SK-N-SH (cell line): ENCODE results near the gene SPATA16. TPM values are rescaled to one million over a fixed set of nuclear protein-coding genes. Genes with fewer than 3 reads are reported as not detected.

Experiments
- CTCF ChIA-PET: fragments of 300-600, 350-600 bp; formaldehyde crosslinking; extraction: SDS; loops from one replicate; lab custom pipeline; 2021; lab: Yijun Ruan, JAX
- POLR2A ChIA-PET: fragments of 350-600 bp; sonication (Branson Sonifier 250); formaldehyde crosslinking; extraction: SDS; loops from one replicate; lab custom pipeline; 2020; ENCODE audit warnings: antibody characterized with exemption, inconsistent platforms; lab: Yijun Ruan, JAX
- DNase-seq: peaks from one replicate; pipeline ENCODE4 v3.0.0; 2012
- H2AFZ ChIP-seq: fragments of 200-600 bp; sonication (generic); 2 replicates; pipeline ENCODE4 v1.8.1; 2016; ENCODE audit warnings: antibody characterized with exemption, mild to moderate bottlenecking, low read depth
- H3F3A ChIP-seq: fragments of 200-600 bp; sonication (generic); replicated peaks from 2 replicates; pipeline ENCODE3; 2016; ENCODE audit warnings: antibody characterized with exemption, mild to moderate bottlenecking; ENCODE audit not compliant: insufficient read depth
- H3K27ac ChIP-seq, 2 experiments: fragments of 200-500 bp in 1 of 2; fragments of 200-600 bp in 1 of 2; sonication (Bioruptor generic) in 1 of 2; sonication (generic), shearing (Covaris generic) in 1 of 2; 2 replicates each; pipeline versions ENCODE4 v1.5.1 to v1.6.1; 2014 to 2016; ENCODE audit warnings: low read depth in 2 of 2, inconsistent platforms in 1 of 2, low read length in 1 of 2, mild to moderate bottlenecking in 1 of 2, mixed read lengths in 1 of 2
- H3K27me3 ChIP-seq: fragments of 200-600 bp; sonication (generic), shearing (Covaris generic); 2 replicates; pipeline ENCODE4 v1.6.1; 2016; ENCODE audit warnings: mixed run types; ENCODE audit not compliant: insufficient read depth
- H3K36me3 ChIP-seq, 2 experiments: fragments of 200-500 bp in 1 of 2; fragments of 200-600 bp in 1 of 2; sonication (Bioruptor generic) in 1 of 2; sonication (generic) in 1 of 2; replicated peaks in 1 of 2; 2 replicates each; pipeline versions ENCODE3 to v1.5.1; 2014 to 2016; ENCODE audit warnings: low read length in 1 of 2, mild to moderate bottlenecking in 1 of 2; ENCODE audit not compliant: insufficient read depth in 2 of 2, control insufficient read depth in 1 of 2
- H3K4me1 ChIP-seq, 2 experiments: fragments of 200-500 bp in 1 of 2; fragments of 200-600 bp in 1 of 2; sonication (Bioruptor generic) in 1 of 2; sonication (generic), shearing (Covaris generic) in 1 of 2; 2 replicates each; pipeline versions ENCODE4 v1.5.1 to v1.6.1; 2014 to 2016; ENCODE audit warnings: low read depth in 1 of 2, low read length in 1 of 2, mixed run types in 1 of 2; ENCODE audit not compliant: insufficient read depth in 2 of 2, control insufficient read depth in 1 of 2
- H3K4me2 ChIP-seq: fragments of 200-600 bp; sonication (generic), shearing (Covaris generic); 2 replicates; pipeline ENCODE4 v1.6.1; 2017; ENCODE audit warnings: mixed run types
- H3K4me3 ChIP-seq, 2 experiments: fragments of 200-500 bp in 1 of 2; fragments of 200-600 bp in 1 of 2; sonication (Bioruptor generic) in 1 of 2; sonication (generic), shearing (Covaris generic) in 1 of 2; 2 replicates each; pipeline versions ENCODE4 v1.5.1 to v1.8.1; 2014 to 2016; ENCODE audit warnings: low read depth in 2 of 2, inconsistent platforms in 1 of 2, low read length in 1 of 2, mild to moderate bottlenecking in 1 of 2, mixed read lengths in 1 of 2, moderate library complexity in 1 of 2
- H3K79me2 ChIP-seq: fragments of 200-600 bp; sonication (generic); 2 replicates; pipeline ENCODE4 v1.8.1; 2017; ENCODE audit warnings: mild to moderate bottlenecking; ENCODE audit not compliant: insufficient read depth
- H3K9ac ChIP-seq: fragments of 200-600 bp; sonication (generic); 2 replicates; pipeline ENCODE4 v1.6.1; 2017; ENCODE audit warnings: mixed run types
- H3K9me2 ChIP-seq: fragments of 200-600 bp; sonication (generic); 2 replicates; pipeline ENCODE4 v1.6.1; 2017; ENCODE audit warnings: mixed run types
- H3K9me3 ChIP-seq: fragments of 200-600 bp; sonication (generic); 2 replicates; pipeline ENCODE4 v1.6.1; 2017; ENCODE audit warnings: mixed run types, mild to moderate bottlenecking, moderate library complexity
- H4K20me1 ChIP-seq: fragments of 200-600 bp; sonication (generic); 2 replicates; pipeline ENCODE4 v1.6.1; 2017; ENCODE audit warnings: mild to moderate bottlenecking, mixed run types; ENCODE audit not compliant: insufficient read depth
- FOXJ3 ChIP-seq: sonication (generic); formaldehyde crosslinking; IDR thresholded peaks from 2 replicates; pipeline ENCODE4 v1.5.1; 2020; ENCODE audit warnings: mild to moderate bottlenecking, missing genetic modification reagents
- FOXM1 ChIP-seq: IDR thresholded peaks from 2 replicates; pipeline ENCODE4 v1.4.0; 2012; ENCODE audit warnings: low read depth, mild to moderate bottlenecking
- GABPA ChIP-seq: IDR thresholded peaks from 2 replicates; pipeline ENCODE4 v1.4.0; 2012; ENCODE audit warnings: low read depth, mild to moderate bottlenecking
- NFIC ChIP-seq: IDR thresholded peaks from 2 replicates; pipeline ENCODE4 v1.4.0; 2012; ENCODE audit warnings: borderline replicate concordance
- POLR2AphosphoS5 ChIP-seq: IDR thresholded peaks from 2 replicates; pipeline ENCODE4 v1.6.1; 2012; ENCODE audit warnings: low read depth, low read length
- RFX5 ChIP-seq: IDR thresholded peaks from 2 replicates; pipeline ENCODE4 v1.6.1; 2012; ENCODE audit warnings: mild to moderate bottlenecking, improper control_type of control experiment, low read length
- RXRA ChIP-seq: IDR thresholded peaks from 2 replicates; pipeline ENCODE4 v1.4.0; 2012; ENCODE audit warnings: low read depth, mild to moderate bottlenecking, borderline replicate concordance
- SIN3A ChIP-seq: IDR thresholded peaks from 2 replicates; pipeline ENCODE4 v1.6.1; 2012; ENCODE audit warnings: low read depth, mild to moderate bottlenecking, low read length, moderate library complexity, borderline replicate concordance
- SMC3 ChIP-seq: IDR thresholded peaks from 2 replicates; pipeline ENCODE4 v1.6.1; 2012; ENCODE audit warnings: low read depth, low read length, improper control_type of control experiment
- WGBS: methylation state at CpG from one replicate; pipeline ENCODE4 v1.1.6; 2017; ENCODE audit warnings: low lambda C conversion rate; 5-methylcytosine and 5-hydroxymethylcytosine counted together
- polyA plus RNA-seq, 3 experiments: library from polyadenylated mRNA; depleted of rRNA; stranded (reverse); fragments of >200 nt; gene quantifications; 2 replicates each; pipeline ENCODE4 v1.2.3, GENCODE V29; 2012
- TF ChIP-seq, protein P1 (sequence below): IDR thresholded peaks from 2 replicates; pipeline ENCODE4 v1.4.0; 2012; ENCODE audit warnings: low read depth, borderline replicate concordance
- TF ChIP-seq, protein P2 (sequence below): IDR thresholded peaks from 2 replicates; pipeline ENCODE4 v1.4.0; 2012; ENCODE audit warnings: low read depth
- TF ChIP-seq, protein P3 (sequence below): IDR thresholded peaks from 2 replicates; pipeline ENCODE4; 2012
- TF ChIP-seq, protein P4 (sequence below): IDR thresholded peaks from 2 replicates; pipeline ENCODE4 v1.6.1; 2012; ENCODE audit warnings: mild to moderate bottlenecking, low read depth, low read length, moderate library complexity
- TF ChIP-seq, protein P5 (sequence below): IDR thresholded peaks from 2 replicates; pipeline ENCODE4 v1.4.0; 2012; ENCODE audit warnings: low read depth, borderline replicate concordance
- TF ChIP-seq, protein P6 (sequence below): fragments of 150-350 bp; IDR thresholded peaks from 2 replicates; pipeline ENCODE4 v1.6.1; 2017; ENCODE audit warnings: antibody characterized with exemption, low read length, low read depth, borderline replicate concordance

The SPATA16 gene
- polyA plus RNA-seq, 1 of the 3 experiments (the other 2 are of a cell fraction), result not detected

DNA sequence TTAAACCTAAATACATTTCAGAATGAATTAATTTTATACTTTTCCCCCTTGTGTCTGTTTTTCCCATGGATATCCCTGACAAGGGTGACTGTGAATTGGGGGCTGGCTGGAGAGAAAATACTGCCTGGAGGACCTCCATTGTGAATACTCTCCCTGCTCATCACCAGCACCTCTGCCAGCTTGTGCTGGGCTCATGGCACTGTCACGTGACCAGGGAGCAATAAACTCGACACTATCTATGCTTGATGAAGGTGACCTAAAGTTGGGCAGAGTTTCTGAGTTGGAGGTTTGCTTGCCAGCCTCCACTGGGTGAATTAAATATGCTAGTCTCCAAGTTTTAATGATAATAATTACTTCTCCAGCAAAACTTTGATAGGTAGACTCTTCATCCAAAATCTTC lies 189.5 kb downstream of the SPATA16 start:
- Histone ChIP-seq H3K4me2 (no peak overlapping the region), H4K20me1 (no peaks in the 10 kb centered on the region), H3K36me3 (no peaks in the 10 kb centered on the region), H2AFZ (no peak overlapping the region), H3K9me2 (no peaks in the 10 kb centered on the region), H3K9me3 (no peaks in the 10 kb centered on the region), H3K9ac (no peak overlapping the region), H3K4me3 (no peak overlapping the region), H3K4me1 (no peaks in the 10 kb centered on the region), H3F3A (no peaks in the 10 kb centered on the region), H3K79me2 (no peaks in the 10 kb centered on the region), H3K27ac (no peak overlapping the region), H3K27me3 (no peaks in the 10 kb centered on the region)
- ChIA-PET POLR2A (no interaction called here), CTCF (no interaction called here)
- no peak for DNase-seq
- TF ChIP-seq, protein P1, sequence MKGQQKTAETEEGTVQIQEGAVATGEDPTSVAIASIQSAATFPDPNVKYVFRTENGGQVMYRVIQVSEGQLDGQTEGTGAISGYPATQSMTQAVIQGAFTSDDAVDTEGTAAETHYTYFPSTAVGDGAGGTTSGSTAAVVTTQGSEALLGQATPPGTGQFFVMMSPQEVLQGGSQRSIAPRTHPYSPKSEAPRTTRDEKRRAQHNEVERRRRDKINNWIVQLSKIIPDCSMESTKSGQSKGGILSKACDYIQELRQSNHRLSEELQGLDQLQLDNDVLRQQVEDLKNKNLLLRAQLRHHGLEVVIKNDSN, result no peak
- no peak for TF ChIP-seq POLR2AphosphoS5
- TF ChIP-seq, protein P2, sequence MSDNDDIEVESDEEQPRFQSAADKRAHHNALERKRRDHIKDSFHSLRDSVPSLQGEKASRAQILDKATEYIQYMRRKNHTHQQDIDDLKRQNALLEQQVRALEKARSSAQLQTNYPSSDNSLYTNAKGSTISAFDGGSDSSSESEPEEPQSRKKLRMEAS, result no peak
- no peak for TF ChIP-seq SMC3
- TF ChIP-seq RXRA, result no peak
- TF ChIP-seq GABPA, result no peak
- no peak for TF ChIP-seq NFIC
- TF ChIP-seq FOXM1, result no peak
- no peak for TF ChIP-seq RFX5
- TF ChIP-seq FOXJ3 (CRISPR knock-in tag), result no peak
- TF ChIP-seq, protein P3, sequence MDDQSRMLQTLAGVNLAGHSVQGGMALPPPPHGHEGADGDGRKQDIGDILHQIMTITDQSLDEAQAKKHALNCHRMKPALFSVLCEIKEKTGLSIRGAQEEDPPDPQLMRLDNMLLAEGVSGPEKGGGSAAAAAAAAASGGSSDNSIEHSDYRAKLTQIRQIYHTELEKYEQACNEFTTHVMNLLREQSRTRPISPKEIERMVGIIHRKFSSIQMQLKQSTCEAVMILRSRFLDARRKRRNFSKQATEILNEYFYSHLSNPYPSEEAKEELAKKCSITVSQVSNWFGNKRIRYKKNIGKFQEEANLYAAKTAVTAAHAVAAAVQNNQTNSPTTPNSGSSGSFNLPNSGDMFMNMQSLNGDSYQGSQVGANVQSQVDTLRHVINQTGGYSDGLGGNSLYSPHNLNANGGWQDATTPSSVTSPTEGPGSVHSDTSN, result no peak
- TF ChIP-seq, protein P4, sequence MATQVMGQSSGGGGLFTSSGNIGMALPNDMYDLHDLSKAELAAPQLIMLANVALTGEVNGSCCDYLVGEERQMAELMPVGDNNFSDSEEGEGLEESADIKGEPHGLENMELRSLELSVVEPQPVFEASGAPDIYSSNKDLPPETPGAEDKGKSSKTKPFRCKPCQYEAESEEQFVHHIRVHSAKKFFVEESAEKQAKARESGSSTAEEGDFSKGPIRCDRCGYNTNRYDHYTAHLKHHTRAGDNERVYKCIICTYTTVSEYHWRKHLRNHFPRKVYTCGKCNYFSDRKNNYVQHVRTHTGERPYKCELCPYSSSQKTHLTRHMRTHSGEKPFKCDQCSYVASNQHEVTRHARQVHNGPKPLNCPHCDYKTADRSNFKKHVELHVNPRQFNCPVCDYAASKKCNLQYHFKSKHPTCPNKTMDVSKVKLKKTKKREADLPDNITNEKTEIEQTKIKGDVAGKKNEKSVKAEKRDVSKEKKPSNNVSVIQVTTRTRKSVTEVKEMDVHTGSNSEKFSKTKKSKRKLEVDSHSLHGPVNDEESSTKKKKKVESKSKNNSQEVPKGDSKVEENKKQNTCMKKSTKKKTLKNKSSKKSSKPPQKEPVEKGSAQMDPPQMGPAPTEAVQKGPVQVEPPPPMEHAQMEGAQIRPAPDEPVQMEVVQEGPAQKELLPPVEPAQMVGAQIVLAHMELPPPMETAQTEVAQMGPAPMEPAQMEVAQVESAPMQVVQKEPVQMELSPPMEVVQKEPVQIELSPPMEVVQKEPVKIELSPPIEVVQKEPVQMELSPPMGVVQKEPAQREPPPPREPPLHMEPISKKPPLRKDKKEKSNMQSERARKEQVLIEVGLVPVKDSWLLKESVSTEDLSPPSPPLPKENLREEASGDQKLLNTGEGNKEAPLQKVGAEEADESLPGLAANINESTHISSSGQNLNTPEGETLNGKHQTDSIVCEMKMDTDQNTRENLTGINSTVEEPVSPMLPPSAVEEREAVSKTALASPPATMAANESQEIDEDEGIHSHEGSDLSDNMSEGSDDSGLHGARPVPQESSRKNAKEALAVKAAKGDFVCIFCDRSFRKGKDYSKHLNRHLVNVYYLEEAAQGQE, result no peak
- no peak for TF ChIP-seq SIN3A
- TF ChIP-seq, protein P5, sequence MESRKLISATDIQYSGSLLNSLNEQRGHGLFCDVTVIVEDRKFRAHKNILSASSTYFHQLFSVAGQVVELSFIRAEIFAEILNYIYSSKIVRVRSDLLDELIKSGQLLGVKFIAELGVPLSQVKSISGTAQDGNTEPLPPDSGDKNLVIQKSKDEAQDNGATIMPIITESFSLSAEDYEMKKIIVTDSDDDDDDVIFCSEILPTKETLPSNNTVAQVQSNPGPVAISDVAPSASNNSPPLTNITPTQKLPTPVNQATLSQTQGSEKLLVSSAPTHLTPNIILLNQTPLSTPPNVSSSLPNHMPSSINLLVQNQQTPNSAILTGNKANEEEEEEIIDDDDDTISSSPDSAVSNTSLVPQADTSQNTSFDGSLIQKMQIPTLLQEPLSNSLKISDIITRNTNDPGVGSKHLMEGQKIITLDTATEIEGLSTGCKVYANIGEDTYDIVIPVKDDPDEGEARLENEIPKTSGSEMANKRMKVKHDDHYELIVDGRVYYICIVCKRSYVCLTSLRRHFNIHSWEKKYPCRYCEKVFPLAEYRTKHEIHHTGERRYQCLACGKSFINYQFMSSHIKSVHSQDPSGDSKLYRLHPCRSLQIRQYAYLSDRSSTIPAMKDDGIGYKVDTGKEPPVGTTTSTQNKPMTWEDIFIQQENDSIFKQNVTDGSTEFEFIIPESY, result no peak
- TF ChIP-seq, protein P6, sequence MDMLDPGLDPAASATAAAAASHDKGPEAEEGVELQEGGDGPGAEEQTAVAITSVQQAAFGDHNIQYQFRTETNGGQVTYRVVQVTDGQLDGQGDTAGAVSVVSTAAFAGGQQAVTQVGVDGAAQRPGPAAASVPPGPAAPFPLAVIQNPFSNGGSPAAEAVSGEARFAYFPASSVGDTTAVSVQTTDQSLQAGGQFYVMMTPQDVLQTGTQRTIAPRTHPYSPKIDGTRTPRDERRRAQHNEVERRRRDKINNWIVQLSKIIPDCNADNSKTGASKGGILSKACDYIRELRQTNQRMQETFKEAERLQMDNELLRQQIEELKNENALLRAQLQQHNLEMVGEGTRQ, result no peak
- 60% methylated on average over 2 of the region's 2 CpGs for WGBS
